A549 (cell line): Measurements from ENCODE around the gene SLC9A6.
"Not testable (repeated sequence)": the region's sequence is repeated elsewhere in the genome, so short reads cannot be mapped to it uniquely, and the experiment has no call there.

Experiments used
- EP300 ChIP-seq, 2 experiments: fragments of >200 bp; sonication (Bioruptor Twin); formaldehyde crosslinking; IDR thresholded peaks; 2 replicates in 1 of 2; 3 replicates in 1 of 2; pipeline ENCODE4 v1.6.1; 2016 to 2017
- POLR2A ChIP-seq: IDR thresholded peaks from 2 replicates; pipeline ENCODE4 v1.6.1; 2012; ENCODE audit warnings: mild to moderate bottlenecking, low read length
- TF ChIP-seq, protein P1 (sequence below): fragments of >200 bp; sonication (Bioruptor Twin); formaldehyde crosslinking; IDR thresholded peaks from 3 replicates; pipeline ENCODE4 v1.5.1; 2016
- TF ChIP-seq, protein P2 (sequence below): fragments of 250-450 bp; sonication (Bioruptor Pico); IDR thresholded peaks from 2 replicates; pipeline ENCODE4 v1.5.0; 2021; ENCODE audit warnings: mild to moderate bottlenecking, moderate library complexity, borderline replicate concordance

DNA sequence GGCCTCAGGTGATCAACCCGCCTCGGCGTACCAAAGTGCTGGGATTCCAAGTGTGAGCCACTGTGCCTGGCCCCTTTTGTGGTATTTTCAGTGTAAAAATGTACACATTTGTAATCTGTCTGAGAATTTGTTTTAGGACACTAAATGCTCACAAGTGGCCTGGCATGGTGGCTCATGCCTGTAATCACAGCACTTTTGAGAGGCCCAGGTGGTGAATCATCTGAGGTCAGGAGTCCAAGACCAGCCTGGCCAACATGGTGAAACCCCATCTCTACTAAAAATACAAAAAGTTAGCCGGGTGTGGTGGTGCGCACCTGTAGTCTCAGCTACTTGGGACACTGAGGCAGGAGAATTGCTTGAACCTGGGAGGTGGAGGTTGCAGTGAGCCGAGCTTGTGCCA, 106.7 kb downstream of the SLC9A6 start:
- TF ChIP-seq, protein P1, sequence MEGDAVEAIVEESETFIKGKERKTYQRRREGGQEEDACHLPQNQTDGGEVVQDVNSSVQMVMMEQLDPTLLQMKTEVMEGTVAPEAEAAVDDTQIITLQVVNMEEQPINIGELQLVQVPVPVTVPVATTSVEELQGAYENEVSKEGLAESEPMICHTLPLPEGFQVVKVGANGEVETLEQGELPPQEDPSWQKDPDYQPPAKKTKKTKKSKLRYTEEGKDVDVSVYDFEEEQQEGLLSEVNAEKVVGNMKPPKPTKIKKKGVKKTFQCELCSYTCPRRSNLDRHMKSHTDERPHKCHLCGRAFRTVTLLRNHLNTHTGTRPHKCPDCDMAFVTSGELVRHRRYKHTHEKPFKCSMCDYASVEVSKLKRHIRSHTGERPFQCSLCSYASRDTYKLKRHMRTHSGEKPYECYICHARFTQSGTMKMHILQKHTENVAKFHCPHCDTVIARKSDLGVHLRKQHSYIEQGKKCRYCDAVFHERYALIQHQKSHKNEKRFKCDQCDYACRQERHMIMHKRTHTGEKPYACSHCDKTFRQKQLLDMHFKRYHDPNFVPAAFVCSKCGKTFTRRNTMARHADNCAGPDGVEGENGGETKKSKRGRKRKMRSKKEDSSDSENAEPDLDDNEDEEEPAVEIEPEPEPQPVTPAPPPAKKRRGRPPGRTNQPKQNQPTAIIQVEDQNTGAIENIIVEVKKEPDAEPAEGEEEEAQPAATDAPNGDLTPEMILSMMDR = not testable (repeated sequence)
- TF ChIP-seq, protein P2, sequence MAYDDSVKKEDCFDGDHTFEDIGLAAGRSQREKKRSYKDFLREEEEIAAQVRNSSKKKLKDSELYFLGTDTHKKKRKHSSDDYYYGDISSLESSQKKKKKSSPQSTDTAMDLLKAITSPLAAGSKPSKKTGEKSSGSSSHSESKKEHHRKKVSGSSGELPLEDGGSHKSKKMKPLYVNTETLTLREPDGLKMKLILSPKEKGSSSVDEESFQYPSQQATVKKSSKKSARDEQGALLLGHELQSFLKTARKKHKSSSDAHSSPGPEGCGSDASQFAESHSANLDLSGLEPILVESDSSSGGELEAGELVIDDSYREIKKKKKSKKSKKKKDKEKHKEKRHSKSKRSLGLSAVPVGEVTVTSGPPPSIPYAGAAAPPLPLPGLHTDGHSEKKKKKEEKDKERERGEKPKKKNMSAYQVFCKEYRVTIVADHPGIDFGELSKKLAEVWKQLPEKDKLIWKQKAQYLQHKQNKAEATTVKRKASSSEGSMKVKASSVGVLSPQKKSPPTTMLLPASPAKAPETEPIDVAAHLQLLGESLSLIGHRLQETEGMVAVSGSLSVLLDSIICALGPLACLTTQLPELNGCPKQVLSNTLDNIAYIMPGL (CRISPR knock-in tag) = not testable (repeated sequence)
- not testable (repeated sequence) for TF ChIP-seq POLR2A; EP300 (IDR thresholded peaks at IDR 0.05)
